Activated CD4-positive, alpha-beta T cell treated with anti-CD3 and anti-CD28 coated beads, Interleukin-2, amount 50 U/mL, for 1 hour (primary cell): ENCODE measurements around the gene WIZ.
"Not testable (repeated sequence)": the region's sequence is repeated elsewhere in the genome, so short reads cannot be mapped to it uniquely, and the experiment has no call there.

ENCODE experiments used
- DNase-seq: peaks from one replicate; pipeline ENCODE4 v3.0.0-alpha.2; 2020

The WIZ gene

GRCh38 chr19:15449620-15450527, at the start of gene WIZ:
Gene WIZ (minus strand): TSS chr19:15449956. CDS start chr19:15448307, 1,649 bp downstream.
- DNase-seq: peak; percentile 85

- DNase-seq: no peak
Measured at GRCh38 chr19:15498910-15499309, 49.2 kb upstream of the WIZ start.

- no peak for DNase-seq
Measured at GRCh38 chr19:15498156-15498858, 48.6 kb upstream of the WIZ start.

GRCh38 chr19:15495151-15495550, 45.4 kb upstream of the WIZ start:
- no peak for DNase-seq

- DNase-seq: no peak
Measured at GRCh38 chr19:15488489-15489226, 38.9 kb upstream of the WIZ start.

GRCh38 chr19:15487038-15487437, 37.3 kb upstream of the WIZ start:
- no peak for DNase-seq

GRCh38 chr19:15485768-15486167, 36.0 kb upstream of the WIZ start:
- not testable (repeated sequence) for DNase-seq

GRCh38 chr19:15480996-15481395, 31.2 kb upstream of the WIZ start:
- DNase-seq: not testable (repeated sequence)

GRCh38 chr19:15479391-15480345, 29.9 kb upstream of the WIZ start, which contains the start of gene PGLYRP2:
Gene PGLYRP2 (minus strand): TSS chr19:15479501. CDS start chr19:15479371, 130 bp downstream.
- no peak for DNase-seq

- no peak for DNase-seq
Measured at GRCh38 chr19:15476325-15476724, 26.6 kb upstream of the WIZ start.

- DNase-seq: no peak
Measured at GRCh38 chr19:15475611-15476010, 25.9 kb upstream of the WIZ start.

GRCh38 chr19:15475169-15475568, 25.4 kb upstream of the WIZ start:
- no peak for DNase-seq

- DNase-seq: not testable (repeated sequence)
Measured at GRCh38 chr19:15473821-15474220, 24.1 kb upstream of the WIZ start.

- no peak for DNase-seq
Measured at GRCh38 chr19:15471639-15472101, 21.9 kb upstream of the WIZ start.

- no peak for DNase-seq
Measured at GRCh38 chr19:15469513-15470297, 19.9 kb upstream of the WIZ start.

- no peak for DNase-seq
Measured at GRCh38 chr19:15468675-15469512, 19.1 kb upstream of the WIZ start.

GRCh38 chr19:15467734-15468214, 18.0 kb upstream of the WIZ start:
- no peak for DNase-seq

- peak; percentile 52 for DNase-seq
Measured at GRCh38 chr19:15466851-15467733, 17.3 kb upstream of the WIZ start.
